ENCODE measurements around the gene ZNF586.
A peak's percentile ranks its signal among the peaks of the same experiment; 100 is the strongest.

The ZNF586 gene

GRCh38 chr19:57814505-57815246, 45.2 kb downstream of the ZNF586 start, which contains the start of gene ZNF552 (continued):
- no peak for TF ChIP-seq ZNF677 (tag by site-specific recombination; IDR thresholded peaks at IDR 0.05)
- TF ChIP-seq KLF8 (tag by site-specific recombination; IDR thresholded peaks at IDR 0.05): peak; percentile 78
- TF ChIP-seq ZNF501 (tag by site-specific recombination; IDR thresholded peaks at IDR 0.05): peak; percentile 67
- TF ChIP-seq, protein P1, sequence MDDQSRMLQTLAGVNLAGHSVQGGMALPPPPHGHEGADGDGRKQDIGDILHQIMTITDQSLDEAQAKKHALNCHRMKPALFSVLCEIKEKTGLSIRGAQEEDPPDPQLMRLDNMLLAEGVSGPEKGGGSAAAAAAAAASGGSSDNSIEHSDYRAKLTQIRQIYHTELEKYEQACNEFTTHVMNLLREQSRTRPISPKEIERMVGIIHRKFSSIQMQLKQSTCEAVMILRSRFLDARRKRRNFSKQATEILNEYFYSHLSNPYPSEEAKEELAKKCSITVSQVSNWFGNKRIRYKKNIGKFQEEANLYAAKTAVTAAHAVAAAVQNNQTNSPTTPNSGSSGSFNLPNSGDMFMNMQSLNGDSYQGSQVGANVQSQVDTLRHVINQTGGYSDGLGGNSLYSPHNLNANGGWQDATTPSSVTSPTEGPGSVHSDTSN (CRISPR knock-in tag; IDR thresholded peaks at IDR 0.05): peak; percentile 98
- TF ChIP-seq ZNF76 (tag by site-specific recombination; IDR thresholded peaks at IDR 0.05; ENCODE audit: borderline replicate concordance, low read depth): peak; percentile 95
- peak; percentile 83 for TF ChIP-seq SP2 (tag by site-specific recombination; IDR thresholded peaks at IDR 0.05)
- 0 out of 2 replicates have a peak, but pooled peaks have one; percentile 45 for TF ChIP-seq ZNF24 (tag by site-specific recombination; IDR thresholded peaks at IDR 0.05)
- TF ChIP-seq ZFP37 (tag by site-specific recombination; IDR thresholded peaks at IDR 0.05): peak; percentile 30; the same call in 1 of the 2 replicates
- no peak for TF ChIP-seq ZNF639 (tag by site-specific recombination; IDR thresholded peaks at IDR 0.05)
- TF ChIP-seq SETDB1 (IDR thresholded peaks at IDR 0.05; ENCODE audit: insufficient read length, low read length): no peak
- no peak for TF ChIP-seq RBAK (tag by site-specific recombination; IDR thresholded peaks at IDR 0.05)
- TF ChIP-seq SP3 (tag by site-specific recombination; IDR thresholded peaks at IDR 0.05): peak; percentile 84
- TF ChIP-seq ZBTB48 (tag by site-specific recombination; IDR thresholded peaks at IDR 0.05): peak; percentile 54; the same call in 1 of the 2 replicates
- TF ChIP-seq ZNF610 (tag by site-specific recombination; IDR thresholded peaks at IDR 0.05; ENCODE audit: borderline replicate concordance): 0 out of 2 replicates have a peak, but pooled peaks have one; percentile 26
- TF ChIP-seq ZNF660 (tag by site-specific recombination; IDR thresholded peaks at IDR 0.05): peak; percentile 46; the same call in 1 of the 2 replicates
- 0 out of 2 replicates have a peak, but pooled peaks have one; percentile 67 for TF ChIP-seq ZNF2 (tag by site-specific recombination; IDR thresholded peaks at IDR 0.05)
- peak; percentile 27; the same call in 1 of the 2 replicates for TF ChIP-seq ZNF394 (tag by site-specific recombination; IDR thresholded peaks at IDR 0.05; ENCODE audit: borderline replicate concordance)
- TF ChIP-seq HOXD13 (CRISPR knock-in tag; IDR thresholded peaks at IDR 0.05; ENCODE audit: borderline replicate concordance): peak; percentile 77
- TF ChIP-seq, protein P2, sequence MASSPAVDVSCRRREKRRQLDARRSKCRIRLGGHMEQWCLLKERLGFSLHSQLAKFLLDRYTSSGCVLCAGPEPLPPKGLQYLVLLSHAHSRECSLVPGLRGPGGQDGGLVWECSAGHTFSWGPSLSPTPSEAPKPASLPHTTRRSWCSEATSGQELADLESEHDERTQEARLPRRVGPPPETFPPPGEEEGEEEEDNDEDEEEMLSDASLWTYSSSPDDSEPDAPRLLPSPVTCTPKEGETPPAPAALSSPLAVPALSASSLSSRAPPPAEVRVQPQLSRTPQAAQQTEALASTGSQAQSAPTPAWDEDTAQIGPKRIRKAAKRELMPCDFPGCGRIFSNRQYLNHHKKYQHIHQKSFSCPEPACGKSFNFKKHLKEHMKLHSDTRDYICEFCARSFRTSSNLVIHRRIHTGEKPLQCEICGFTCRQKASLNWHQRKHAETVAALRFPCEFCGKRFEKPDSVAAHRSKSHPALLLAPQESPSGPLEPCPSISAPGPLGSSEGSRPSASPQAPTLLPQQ (tag by site-specific recombination; IDR thresholded peaks at IDR 0.05): peak; percentile 53; the same call in 1 of the 2 replicates
- TF ChIP-seq KLF16 (tag by site-specific recombination; IDR thresholded peaks at IDR 0.05): 0 out of 2 replicates have a peak, but pooled peaks have one; percentile 41
- no peak for TF ChIP-seq ZNF776 (tag by site-specific recombination; IDR thresholded peaks at IDR 0.05; ENCODE audit: borderline replicate concordance)
- TF ChIP-seq, protein P3, sequence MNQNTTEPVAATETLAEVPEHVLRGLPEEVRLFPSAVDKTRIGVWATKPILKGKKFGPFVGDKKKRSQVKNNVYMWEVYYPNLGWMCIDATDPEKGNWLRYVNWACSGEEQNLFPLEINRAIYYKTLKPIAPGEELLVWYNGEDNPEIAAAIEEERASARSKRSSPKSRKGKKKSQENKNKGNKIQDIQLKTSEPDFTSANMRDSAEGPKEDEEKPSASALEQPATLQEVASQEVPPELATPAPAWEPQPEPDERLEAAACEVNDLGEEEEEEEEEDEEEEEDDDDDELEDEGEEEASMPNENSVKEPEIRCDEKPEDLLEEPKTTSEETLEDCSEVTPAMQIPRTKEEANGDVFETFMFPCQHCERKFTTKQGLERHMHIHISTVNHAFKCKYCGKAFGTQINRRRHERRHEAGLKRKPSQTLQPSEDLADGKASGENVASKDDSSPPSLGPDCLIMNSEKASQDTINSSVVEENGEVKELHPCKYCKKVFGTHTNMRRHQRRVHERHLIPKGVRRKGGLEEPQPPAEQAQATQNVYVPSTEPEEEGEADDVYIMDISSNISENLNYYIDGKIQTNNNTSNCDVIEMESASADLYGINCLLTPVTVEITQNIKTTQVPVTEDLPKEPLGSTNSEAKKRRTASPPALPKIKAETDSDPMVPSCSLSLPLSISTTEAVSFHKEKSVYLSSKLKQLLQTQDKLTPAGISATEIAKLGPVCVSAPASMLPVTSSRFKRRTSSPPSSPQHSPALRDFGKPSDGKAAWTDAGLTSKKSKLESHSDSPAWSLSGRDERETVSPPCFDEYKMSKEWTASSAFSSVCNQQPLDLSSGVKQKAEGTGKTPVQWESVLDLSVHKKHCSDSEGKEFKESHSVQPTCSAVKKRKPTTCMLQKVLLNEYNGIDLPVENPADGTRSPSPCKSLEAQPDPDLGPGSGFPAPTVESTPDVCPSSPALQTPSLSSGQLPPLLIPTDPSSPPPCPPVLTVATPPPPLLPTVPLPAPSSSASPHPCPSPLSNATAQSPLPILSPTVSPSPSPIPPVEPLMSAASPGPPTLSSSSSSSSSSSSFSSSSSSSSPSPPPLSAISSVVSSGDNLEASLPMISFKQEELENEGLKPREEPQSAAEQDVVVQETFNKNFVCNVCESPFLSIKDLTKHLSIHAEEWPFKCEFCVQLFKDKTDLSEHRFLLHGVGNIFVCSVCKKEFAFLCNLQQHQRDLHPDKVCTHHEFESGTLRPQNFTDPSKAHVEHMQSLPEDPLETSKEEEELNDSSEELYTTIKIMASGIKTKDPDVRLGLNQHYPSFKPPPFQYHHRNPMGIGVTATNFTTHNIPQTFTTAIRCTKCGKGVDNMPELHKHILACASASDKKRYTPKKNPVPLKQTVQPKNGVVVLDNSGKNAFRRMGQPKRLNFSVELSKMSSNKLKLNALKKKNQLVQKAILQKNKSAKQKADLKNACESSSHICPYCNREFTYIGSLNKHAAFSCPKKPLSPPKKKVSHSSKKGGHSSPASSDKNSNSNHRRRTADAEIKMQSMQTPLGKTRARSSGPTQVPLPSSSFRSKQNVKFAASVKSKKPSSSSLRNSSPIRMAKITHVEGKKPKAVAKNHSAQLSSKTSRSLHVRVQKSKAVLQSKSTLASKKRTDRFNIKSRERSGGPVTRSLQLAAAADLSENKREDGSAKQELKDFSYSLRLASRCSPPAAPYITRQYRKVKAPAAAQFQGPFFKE (tag by site-specific recombination; IDR thresholded peaks at IDR 0.05; ENCODE audit: borderline replicate concordance): 0 out of 2 replicates have a peak, but pooled peaks have one; percentile 51
- TF ChIP-seq ZNF10 (tag by site-specific recombination; IDR thresholded peaks at IDR 0.05): peak; percentile 80
- peak; percentile 45; the same call in 1 of the 2 replicates for TF ChIP-seq ZNF580 (tag by site-specific recombination; IDR thresholded peaks at IDR 0.05)
- peak; percentile 71; the same call in 1 of the 2 replicates for TF ChIP-seq KLF1 (tag by site-specific recombination; IDR thresholded peaks at IDR 0.05)
- 0 out of 2 replicates have a peak, but pooled peaks have one; percentile 17 for TF ChIP-seq ZNF843 (tag by site-specific recombination; IDR thresholded peaks at IDR 0.05)
- TF ChIP-seq, protein P4, sequence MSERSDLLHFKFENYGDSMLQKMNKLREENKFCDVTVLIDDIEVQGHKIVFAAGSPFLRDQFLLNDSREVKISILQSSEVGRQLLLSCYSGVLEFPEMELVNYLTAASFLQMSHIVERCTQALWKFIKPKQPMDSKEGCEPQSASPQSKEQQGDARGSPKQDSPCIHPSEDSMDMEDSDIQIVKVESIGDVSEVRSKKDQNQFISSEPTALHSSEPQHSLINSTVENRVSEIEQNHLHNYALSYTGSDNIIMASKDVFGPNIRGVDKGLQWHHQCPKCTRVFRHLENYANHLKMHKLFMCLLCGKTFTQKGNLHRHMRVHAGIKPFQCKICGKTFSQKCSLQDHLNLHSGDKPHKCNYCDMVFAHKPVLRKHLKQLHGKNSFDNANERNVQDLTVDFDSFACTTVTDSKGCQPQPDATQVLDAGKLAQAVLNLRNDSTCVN (tag by site-specific recombination; optimal IDR thresholded peaks at IDR 0.05): peak; percentile 17

Measured in HEK293 (cell line).